Caco-2 (cell line): ENCODE measurements around the gene TTC5. TPM values are rescaled to one million over a fixed set of nuclear protein-coding genes. Genes with fewer than 3 reads are reported as not detected.
A peak's percentile ranks its signal among the peaks of the same experiment; 100 is the strongest.

Experiments used
- BruUV-seq: library from RNA; stranded (reverse); fragments of 400-500 nt; replicated peaks from 2 replicates; lab custom pipeline; 2021; lab: Mats Ljungman, UMichigan
- CTCF ChIA-PET: fragments of 300-600 bp; sonication (Branson Sonifier 250); formaldehyde crosslinking; loops from one replicate; lab custom pipeline; 2022; ENCODE audit warnings: antibody characterized with exemption; lab: Charles Lee
- POLR2A ChIA-PET: fragments of 300-600 bp; sonication (Branson Sonifier 250); formaldehyde crosslinking; loops from one replicate; lab custom pipeline; 2022; ENCODE audit warnings: antibody characterized with exemption; lab: Charles Lee
- DNase-seq, 2 experiments: peaks; one replicate each; pipeline versions ENCODE4 v3.0.0 to v3.0.0-alpha.2; 2020 to 2022
- H3K27me3 ChIP-seq: replicated peaks from 2 replicates; pipeline ENCODE4 v1.6.0; 2011; ENCODE audit warnings: low read length; ENCODE audit not compliant: control insufficient read depth, insufficient read depth
- H3K36me3 ChIP-seq: 2 replicates; pipeline ENCODE4 v1.5.1; 2011; ENCODE audit warnings: low read length; ENCODE audit not compliant: control insufficient read depth, insufficient read depth
- H3K4me1 ChIP-seq: fragments of 250-450 bp; sonication (Bioruptor Pico); 2 replicates; pipeline ENCODE4 v1.5.1; 2020; ENCODE audit warnings: mild to moderate bottlenecking
- H3K4me3 ChIP-seq: 2 replicates; pipeline ENCODE4 v1.5.1; 2011; ENCODE audit warnings: low read depth, mild to moderate bottlenecking, control low read depth, low read length
- H3K9me3 ChIP-seq: fragments of 250-450 bp; sonication (Bioruptor Pico); 2 replicates; pipeline ENCODE4 v1.5.1; 2020; ENCODE audit warnings: mild to moderate bottlenecking, moderate library complexity
- H3K27ac Mint-ChIP-seq: one replicate; pipeline ENCODE4 v1.8.0; 2022; ENCODE audit warnings: mixed read lengths; ENCODE audit not compliant: unreplicated experiment
- H3K27me3 Mint-ChIP-seq: one replicate; pipeline ENCODE4 v1.8.0; 2022; ENCODE audit warnings: mixed read lengths; ENCODE audit not compliant: insufficient read depth, unreplicated experiment
- H3K36me3 Mint-ChIP-seq: one replicate; pipeline ENCODE4 v1.8.0; 2022; ENCODE audit warnings: mild to moderate bottlenecking, mixed read lengths; ENCODE audit not compliant: insufficient read depth, unreplicated experiment
- H3K4me1 Mint-ChIP-seq: one replicate; pipeline ENCODE4 v1.8.0; 2022; ENCODE audit warnings: low read depth, mixed read lengths; ENCODE audit not compliant: unreplicated experiment
- H3K4me3 Mint-ChIP-seq: one replicate; pipeline ENCODE4 v1.8.0; 2022; ENCODE audit warnings: mild to moderate bottlenecking, moderate library complexity, mixed read lengths; ENCODE audit not compliant: unreplicated experiment
- H3K9me3 Mint-ChIP-seq: one replicate; pipeline ENCODE4 v1.8.0; 2022; ENCODE audit warnings: mixed read lengths; ENCODE audit not compliant: unreplicated experiment
- CTCF ChIP-seq, 2 experiments: fragments of 200-600 bp in 1 of 2; IDR thresholded peaks; 1 replicate in 1 of 2; 2 replicates in 1 of 2; pipeline versions ENCODE4 v1.5.1 to v1.8.0; 2011 to 2022; ENCODE audit warnings: antibody characterized with exemption in 1 of 2, control low read depth in 1 of 2, inconsistent platforms in 1 of 2, low read depth in 1 of 2, low read length in 1 of 2, mild to moderate bottlenecking in 1 of 2, moderate library complexity in 1 of 2; ENCODE audit not compliant: insufficient read depth in 1 of 2, severe bottlenecking in 1 of 2, unreplicated experiment in 1 of 2
- intact Hi-C: fragments of 100-400 bp; cut with micrococcal nuclease; formaldehyde crosslinking; loops from one replicate; pipeline ENCODE4 v1.10.0; 2022; ENCODE audit not compliant: unreplicated experiment
- total RNA-seq: library from RNA; stranded (reverse); gene quantifications from 2 replicates; pipeline ENCODE4 v1.2.3, GENCODE V29; 2022

TTC5 gene
- total RNA-seq, 1 experiment from 2014 or later: 27.2 TPM

DNA sequence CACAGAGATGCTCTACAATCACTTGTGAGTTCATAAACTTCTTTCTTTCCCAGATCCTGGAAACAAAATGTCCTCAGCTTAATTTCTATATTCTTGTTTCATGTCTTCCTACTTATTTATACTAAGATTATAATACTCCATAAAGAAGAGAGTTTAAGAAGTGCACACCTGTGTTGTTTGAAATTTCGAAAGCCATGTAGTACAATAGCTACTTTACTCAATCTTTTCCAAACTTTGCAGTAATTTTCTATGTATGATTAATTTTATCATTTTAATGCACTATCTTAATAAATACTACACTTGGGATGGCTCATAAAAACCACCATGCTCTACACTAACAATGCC lies 300 bp upstream of the TTC5 start:
- no peaks in the 10 kb centered on the region for H3K27me3 ChIP-seq
- DNase-seq: no peak
- TF ChIP-seq CTCF (IDR thresholded peaks at IDR 0.05; ENCODE audit: insufficient read depth in 1 of 2, low read depth in 1 of 2, low read length in 1 of 2, severe bottlenecking in 1 of 2, unreplicated experiment in 1 of 2): no peak
- no peaks in the 10 kb centered on the region for H3K9me3 Mint-ChIP-seq
- H3K27ac Mint-ChIP-seq: peak overlapping the region; percentile 68
- no peaks in the 10 kb centered on the region for H3K9me3 ChIP-seq
- H3K36me3 Mint-ChIP-seq: peaks cover 9% of the 10 kb centered on the region
- no peaks in the 10 kb centered on the region for H3K36me3 ChIP-seq
- H3K27me3 Mint-ChIP-seq: no peaks in the 10 kb centered on the region
- CTCF ChIA-PET: no interaction called here
- BruUV-seq: no TSS peak
- POLR2A ChIA-PET: no interaction called here
- intact Hi-C loops: no loop called here
- no peak overlapping the region for H3K4me3 ChIP-seq
- H3K4me1 Mint-ChIP-seq: peaks cover 7% of the 10 kb centered on the region
- H3K4me1 ChIP-seq: 0 out of 2 replicates have a peak, but pooled peaks cover 3% of the 10 kb centered on the region
- peak overlapping the region; percentile 82 for H3K4me3 Mint-ChIP-seq

DNA sequence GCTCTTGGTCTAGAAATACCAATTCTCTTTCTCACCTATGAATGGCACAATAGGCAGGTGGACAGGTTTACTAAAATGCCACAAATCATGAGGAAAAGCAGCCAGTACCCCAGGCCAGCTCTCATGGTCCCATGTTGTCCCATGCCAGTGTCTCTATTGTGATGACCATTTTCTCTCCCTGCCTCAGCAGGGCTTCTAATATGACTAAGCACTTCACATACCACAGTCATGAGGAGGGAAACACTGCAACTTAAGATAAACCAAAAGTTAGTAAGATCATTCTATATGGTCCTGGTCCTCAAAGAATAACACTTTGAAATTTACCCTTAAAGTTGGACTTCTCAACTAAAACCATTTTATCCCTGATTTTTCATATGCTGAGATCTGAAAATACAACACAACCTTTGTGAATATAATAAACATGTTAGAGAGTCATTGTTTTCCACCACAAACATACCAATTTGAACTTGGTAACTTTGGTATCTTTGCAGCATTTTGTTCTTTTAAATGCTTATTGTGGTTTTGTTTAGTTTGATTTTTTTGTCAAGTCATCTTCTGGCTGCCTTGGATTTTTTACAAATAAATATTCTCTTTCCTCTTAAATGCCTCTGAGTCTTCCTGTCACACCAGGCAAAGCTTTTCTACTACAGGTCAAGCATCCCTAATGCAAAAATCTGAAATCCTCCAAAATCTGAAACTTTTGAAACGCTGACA lies 3.6 kb downstream of the TTC5 start:
- POLR2A ChIA-PET: no interaction called here

GRCh38 chr14:20295067-20295466 lies 10.7 kb downstream of the TTC5 start:
- DNase-seq: no peak
- no peak overlapping the region for H3K27ac Mint-ChIP-seq
- no peak overlapping the region for H3K4me3 ChIP-seq
- no peaks in the 10 kb centered on the region for H3K9me3 ChIP-seq
- H3K27me3 ChIP-seq: no peaks in the 10 kb centered on the region
- no peaks in the 10 kb centered on the region for H3K4me1 ChIP-seq
- TF ChIP-seq CTCF (IDR thresholded peaks at IDR 0.05; ENCODE audit: insufficient read depth in 1 of 2, low read depth in 1 of 2, low read length in 1 of 2, severe bottlenecking in 1 of 2, unreplicated experiment in 1 of 2): no peak
- ChIA-PET POLR2A (no interaction called here), CTCF (interaction anchor here (0.7 kb wide), 1 partner anchor 47 kb away, joined by 3 read pairs; no protein-coding TSS in a partner anchor)
- intact Hi-C loops: no loop called here
- H3K9me3 Mint-ChIP-seq: no peaks in the 10 kb centered on the region
- peaks cover 2% of the 10 kb centered on the region; the same call in 1 of the 2 replicates for H3K36me3 ChIP-seq
- no peaks in the 10 kb centered on the region for H3K4me1 Mint-ChIP-seq
- H3K36me3 Mint-ChIP-seq: peaks cover 34% of the 10 kb centered on the region
- no peak overlapping the region for H3K4me3 Mint-ChIP-seq
- BruUV-seq: no TSS peak
- H3K27me3 Mint-ChIP-seq: no peaks in the 10 kb centered on the region

More for the DNA sequence above, 3.6 kb downstream of the TTC5 start:
- no peak for TF ChIP-seq CTCF (IDR thresholded peaks at IDR 0.05; ENCODE audit: insufficient read depth in 1 of 2, low read depth in 1 of 2, low read length in 1 of 2, severe bottlenecking in 1 of 2, unreplicated experiment in 1 of 2)
- CTCF ChIA-PET: no interaction called here
- Mint-ChIP-seq H3K4me3 (no peak overlapping the region), H3K36me3 (peaks cover 27% of the 10 kb centered on the region), H3K27ac (no peak overlapping the region), H3K4me1 (peaks cover 7% of the 10 kb centered on the region), H3K27me3 (no peaks in the 10 kb centered on the region), H3K9me3 (no peaks in the 10 kb centered on the region)
- DNase-seq: no peak
- Histone ChIP-seq H3K9me3 (no peaks in the 10 kb centered on the region), H3K4me1 (0 out of 2 replicates have a peak, but pooled peaks cover 3% of the 10 kb centered on the region), H3K27me3 (no peaks in the 10 kb centered on the region), H3K36me3 (no peaks in the 10 kb centered on the region), H3K4me3 (no peak overlapping the region)
- intact Hi-C loops: no loop called here
- BruUV-seq: no TSS peak
